ENCODE measurements around the gene IL32.

The IL32 gene

GRCh38 chr16:3026003-3026378, 39.4 kb upstream of the IL32 start:
- H3K4me1 ChIP-seq (ENCODE audit: control insufficient read depth, insufficient read depth, low read length): peaks cover 24% of the 10 kb centered on the region
- no peaks in the 10 kb centered on the region for H3K9me3 ChIP-seq (ENCODE audit: control insufficient read depth, insufficient read depth, low read depth, low read length)
- CTCF ChIA-PET: interaction anchor here (1.0 kb wide), 1 partner anchor 22 kb away, joined by 5 read pairs; no protein-coding TSS in a partner anchor
- H3K36me3 ChIP-seq (ENCODE audit: control insufficient read depth in 2 of 2, insufficient read depth in 1 of 2, low read length in 2 of 2): peaks cover 0 to 22% of the 10 kb centered on the region in 2 experiments; a peak in 1 of 3 replicates
- POLR2A ChIA-PET: interaction anchor here (11.9 kb wide), 1 partner anchor 21 kb away, joined by 247 read pairs; no protein-coding TSS in a partner anchor
- no peak overlapping the region for H3K4me3 ChIP-seq (ENCODE audit: low read depth, low read length)
- H3K27ac ChIP-seq (ENCODE audit: extremely low read depth, low read depth, low read length): no peak overlapping the region
- no peak for TF ChIP-seq ZFP3 (tag by site-specific recombination; IDR thresholded peaks at IDR 0.05; ENCODE audit: low read depth)
- no peak for TF ChIP-seq ZNF266 (tag by site-specific recombination; IDR thresholded peaks at IDR 0.05; ENCODE audit: low read depth)
- TF ChIP-seq ZNF785 (tag by site-specific recombination; IDR thresholded peaks at IDR 0.05): no peak
- no peak for TF ChIP-seq REST (tag by site-specific recombination; IDR thresholded peaks at IDR 0.05)
- no peak for TF ChIP-seq SP3 (tag by site-specific recombination; IDR thresholded peaks at IDR 0.05)
- no peak for TF ChIP-seq ZBTB20 (tag by site-specific recombination; IDR thresholded peaks at IDR 0.05)
- TF ChIP-seq ZNF692 (tag by site-specific recombination; IDR thresholded peaks at IDR 0.05): no peak
- TF ChIP-seq ZNF488 (tag by site-specific recombination; IDR thresholded peaks at IDR 0.05): no peak

GRCh38 chr16:3026609-3027488, 38.6 kb upstream of the IL32 start:
- ChIA-PET CTCF (interaction anchor here (0.6 to 9.2 kb wide), 9 partner anchors 8 to 1577 kb away, joined by 3 to 149 read pairs (median 6); partner anchors contain the start of genes BICDL2 and TNFRSF12A), POLR2A (interaction anchor here (1.0 to 11.9 kb wide), 8 partner anchors 19 to 145 kb away, joined by 3 to 247 read pairs (median 7); partner anchors contain the start of genes KREMEN2, MMP25 and ZNF213)
- Histone ChIP-seq H3K9me3 (ENCODE audit: control insufficient read depth, insufficient read depth, low read depth, low read length) (no peaks in the 10 kb centered on the region), H3K36me3 (ENCODE audit: control insufficient read depth in 2 of 2, insufficient read depth in 1 of 2, low read length in 2 of 2) (peaks cover 0 to 22% of the 10 kb centered on the region in 2 experiments; a peak in 1 of 3 replicates), H3K27ac (ENCODE audit: extremely low read depth, low read depth, low read length) (no peak overlapping the region), H3K4me3 (ENCODE audit: low read depth, low read length) (no peak overlapping the region), H3K4me1 (ENCODE audit: control insufficient read depth, insufficient read depth, low read length) (peaks cover 19% of the 10 kb centered on the region)
- no peak for TF ChIP-seq EGR2 (tag by site-specific recombination; IDR thresholded peaks at IDR 0.05; ENCODE audit: low read depth)
- no peak for TF ChIP-seq ZSCAN4 (tag by site-specific recombination; IDR thresholded peaks at IDR 0.05)
- TF ChIP-seq ZNF518A (tag by site-specific recombination; conservative IDR thresholded peaks at IDR 0.05; ENCODE audit: low read depth): no peak
- no peak for TF ChIP-seq ZNF692 (tag by site-specific recombination; IDR thresholded peaks at IDR 0.05)
- no peak for TF ChIP-seq ZNF664 (tag by site-specific recombination; IDR thresholded peaks at IDR 0.05)

All from HEK293 (cell line).